H9 (cell line): ENCODE measurements around the gene ZBED2. TPM values are rescaled to one million over a fixed set of nuclear protein-coding genes. Genes with fewer than 3 reads are reported as not detected.

Experiments
- DNase-seq: peaks from one replicate; pipeline ENCODE4 v3.0.0-alpha.2; 2017
- H2AFZ ChIP-seq: one replicate; pipeline ENCODE4 v1.6.1; 2013; ENCODE audit warnings: mild to moderate bottlenecking, low read length, control low read depth, moderate library complexity
- H2AK5ac ChIP-seq: 2 replicates; pipeline ENCODE4 v1.6.1; 2013; ENCODE audit warnings: low read length, control low read depth, mixed read lengths; ENCODE audit not compliant: insufficient read length
- H2BK120ac ChIP-seq: one replicate; pipeline ENCODE4 v1.6.1; 2013; ENCODE audit warnings: low read depth, mild to moderate bottlenecking, low read length, control low read depth, inconsistent platforms; ENCODE audit not compliant: poor library complexity, severe bottlenecking
- H2BK12ac ChIP-seq: 2 replicates; pipeline ENCODE4 v1.6.1; 2013; ENCODE audit warnings: low read length, control low read depth, mixed read lengths, low read depth; ENCODE audit not compliant: insufficient read length
- H2BK15ac ChIP-seq: 2 replicates; pipeline ENCODE4 v1.6.1; 2013; ENCODE audit warnings: low read depth, low read length, control low read depth
- H2BK20ac ChIP-seq: one replicate; pipeline ENCODE4 v1.6.1; 2013; ENCODE audit warnings: low read depth, mild to moderate bottlenecking, low read length, control low read depth, inconsistent platforms; ENCODE audit not compliant: poor library complexity, severe bottlenecking
- H2BK5ac ChIP-seq: 2 replicates; pipeline ENCODE4 v1.6.1; 2013; ENCODE audit warnings: low read length, control low read depth, mixed read lengths; ENCODE audit not compliant: insufficient read length
- H3K14ac ChIP-seq: 2 replicates; pipeline ENCODE4 v1.6.1; 2013; ENCODE audit warnings: low read length, control low read depth; ENCODE audit not compliant: insufficient read depth
- H3K18ac ChIP-seq: 2 replicates; pipeline ENCODE4 v1.6.1; 2013; ENCODE audit warnings: low read depth, mild to moderate bottlenecking, mixed read lengths, low read length, control low read depth; ENCODE audit not compliant: insufficient read length
- H3K23ac ChIP-seq: 2 replicates; pipeline ENCODE4 v1.6.1; 2013; ENCODE audit warnings: low read length, control low read depth, mixed read lengths, low read depth; ENCODE audit not compliant: insufficient read length
- H3K23me2 ChIP-seq: 2 replicates; pipeline ENCODE4 v1.6.1; 2013; ENCODE audit warnings: low read depth, mild to moderate bottlenecking, mixed read lengths, low read length, control low read depth; ENCODE audit not compliant: insufficient read length, poor library complexity, severe bottlenecking
- H3K27ac ChIP-seq: 2 replicates; pipeline ENCODE4 v1.5.1; 2013; ENCODE audit warnings: low read length, control low read depth, mixed read lengths, low read depth; ENCODE audit not compliant: insufficient read length
- H3K27me3 ChIP-seq: 2 replicates; pipeline ENCODE4 v1.6.1; 2013; ENCODE audit warnings: low read length, control low read depth, inconsistent platforms; ENCODE audit not compliant: insufficient read depth
- H3K4ac ChIP-seq: 2 replicates; pipeline ENCODE4 v1.6.1; 2013; ENCODE audit warnings: low read depth, mild to moderate bottlenecking, control low read depth, inconsistent platforms, low read length, moderate library complexity
- H3K4me1 ChIP-seq: 2 replicates; pipeline ENCODE4 v1.6.1; 2013; ENCODE audit warnings: low read length, control low read depth, inconsistent platforms; ENCODE audit not compliant: insufficient read depth
- H3K4me2 ChIP-seq: 2 replicates; pipeline ENCODE4 v1.6.1; 2013; ENCODE audit warnings: low read length, control low read depth, mixed read lengths; ENCODE audit not compliant: insufficient read length, insufficient read depth
- H3K56ac ChIP-seq: 2 replicates; pipeline ENCODE4 v1.6.1; 2013; ENCODE audit warnings: low read depth, mild to moderate bottlenecking, mixed read lengths, low read length, control low read depth; ENCODE audit not compliant: insufficient read length
- H3K79me1 ChIP-seq: 2 replicates; pipeline ENCODE4 v1.6.1; 2013; ENCODE audit warnings: low read depth, mild to moderate bottlenecking, moderate library complexity, low read length, control low read depth, inconsistent platforms; ENCODE audit not compliant: insufficient read depth, poor library complexity, severe bottlenecking
- H3K79me2 ChIP-seq: 2 replicates; pipeline ENCODE4 v1.6.1; 2013; ENCODE audit warnings: low read length, control low read depth, inconsistent platforms; ENCODE audit not compliant: insufficient read depth
- H3K9ac ChIP-seq: 2 replicates; pipeline ENCODE4 v1.6.1; 2013; ENCODE audit warnings: low read length, control low read depth, mixed read lengths; ENCODE audit not compliant: insufficient read length; ENCODE audit errors: extremely low read depth
- H3K9me3 ChIP-seq: one replicate; pipeline ENCODE4 v1.6.1; 2013; ENCODE audit warnings: low read depth, low read length, inconsistent platforms; ENCODE audit not compliant: control insufficient read depth
- H3T11ph ChIP-seq: one replicate; pipeline ENCODE4 v1.6.1; 2013; ENCODE audit warnings: mild to moderate bottlenecking, low read length, control low read depth, inconsistent platforms
- H4K20me1 ChIP-seq: one replicate; pipeline ENCODE4 v1.6.1; 2013; ENCODE audit not compliant: control insufficient read depth, insufficient read length, insufficient read depth
- H4K5ac ChIP-seq: 2 replicates; pipeline ENCODE4 v1.6.1; 2013; ENCODE audit warnings: low read depth, mild to moderate bottlenecking, mixed read lengths, low read length, control low read depth; ENCODE audit not compliant: insufficient read length
- H4K8ac ChIP-seq: replicated peaks from 2 replicates; pipeline ENCODE4 v1.6.1; 2013; ENCODE audit warnings: low read length, control low read depth, mixed read lengths, low read depth; ENCODE audit not compliant: insufficient read length
- H4K91ac ChIP-seq: 2 replicates; pipeline ENCODE4 v1.6.1; 2013; ENCODE audit warnings: low read depth, mild to moderate bottlenecking, moderate library complexity, mixed read lengths, low read length, control low read depth; ENCODE audit not compliant: insufficient read length
- H3K27ac Mint-ChIP-seq, 3 experiments: 2 replicates in 2 of 3; 3 replicates in 1 of 3; pipeline ENCODE4 v1.8.0; 2020 to 2021; ENCODE audit warnings: mixed read lengths in 3 of 3, mild to moderate bottlenecking in 1 of 3, moderate library complexity in 1 of 3
- H3K27me3 Mint-ChIP-seq: 2 replicates; pipeline ENCODE4 v1.8.0; 2021; ENCODE audit warnings: low read depth, mild to moderate bottlenecking, moderate library complexity, mixed read lengths
- H3K36me3 Mint-ChIP-seq, 3 experiments: 2 replicates in 2 of 3; 3 replicates in 1 of 3; pipeline ENCODE4 v1.8.0; 2020 to 2021; ENCODE audit warnings: low read depth in 3 of 3, mixed read lengths in 3 of 3; ENCODE audit not compliant: insufficient read depth in 1 of 3
- H3K4me1 Mint-ChIP-seq, 2 experiments: 2 replicates each; pipeline ENCODE4 v1.8.0; 2020; ENCODE audit warnings: mixed read lengths in 2 of 2
- H3K4me3 Mint-ChIP-seq, 2 experiments: 2 replicates in 1 of 2; 3 replicates in 1 of 2; pipeline ENCODE4 v1.8.0; 2020 to 2021; ENCODE audit warnings: mild to moderate bottlenecking in 2 of 2, mixed read lengths in 2 of 2, moderate library complexity in 1 of 2
- H3K9me3 Mint-ChIP-seq, 2 experiments: 2 replicates in 1 of 2; 3 replicates in 1 of 2; pipeline ENCODE4 v1.8.0; 2020; ENCODE audit warnings: mild to moderate bottlenecking in 2 of 2, mixed read lengths in 2 of 2, moderate library complexity in 1 of 2
- CTCF ChIP-seq: fragments of 200-600 bp; sonication (generic); conservative IDR thresholded peaks from 3 replicates; pipeline ENCODE4 v1.8.0; 2021; ENCODE audit warnings: antibody characterized with exemption, mild to moderate bottlenecking
- total RNA-seq: library from RNA; stranded (reverse); gene quantifications from 2 replicates; pipeline ENCODE4 v1.2.1, GENCODE V29; 2021

The ZBED2 gene
- total RNA-seq, 1 experiment from 2014 or later: not detected

DNA sequence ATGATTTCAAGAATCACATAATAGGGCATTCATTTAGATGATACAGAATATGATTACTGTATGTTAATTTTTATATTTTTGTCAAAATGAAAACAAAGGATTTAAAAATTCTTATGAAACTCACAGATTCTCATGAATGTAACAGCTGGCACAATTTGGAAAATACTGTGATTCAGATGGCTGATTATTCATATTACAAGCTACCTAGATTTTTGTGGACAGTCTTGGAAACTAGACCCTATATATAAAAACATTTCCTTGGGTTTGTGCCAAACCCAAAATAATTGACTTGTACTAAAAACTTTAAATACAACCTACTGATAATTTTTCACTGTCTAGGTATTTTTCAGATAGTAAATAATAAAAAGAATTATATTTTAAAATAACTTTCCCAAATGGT, 26.2 kb downstream of the ZBED2 start:
- Histone ChIP-seq H3K27ac (no peak overlapping the region), H3K4me1 (no peaks in the 10 kb centered on the region), H3K4me2 (no peak overlapping the region), H2BK5ac (no peak overlapping the region), H3K79me2 (no peaks in the 10 kb centered on the region), H4K91ac (no peak overlapping the region), H3K9ac (no peak overlapping the region), H3K9me3 (no peaks in the 10 kb centered on the region), H2BK12ac (no peak overlapping the region), H2AFZ (no peak overlapping the region), H3K79me1 (no peaks in the 10 kb centered on the region), H3K56ac (no peak overlapping the region), H2BK120ac (no peak overlapping the region), H2AK5ac (no peak overlapping the region), H4K5ac (no peak overlapping the region), H3K4ac (no peak overlapping the region), H2BK15ac (no peak overlapping the region), H3T11ph (no peak overlapping the region), H2BK20ac (no peak overlapping the region), H3K23me2 (no peaks in the 10 kb centered on the region), H4K8ac (no peak overlapping the region), H3K23ac (no peak overlapping the region), H3K18ac (no peak overlapping the region), H4K20me1 (no peaks in the 10 kb centered on the region), H3K14ac (no peak overlapping the region), H3K27me3 (no peaks in the 10 kb centered on the region)
- DNase-seq: no peak
- no peaks in the 10 kb centered on the region for H3K27me3 Mint-ChIP-seq
- no peaks in the 10 kb centered on the region for H3K9me3 Mint-ChIP-seq
- H3K27ac Mint-ChIP-seq: no peak overlapping the region
- no peak for TF ChIP-seq CTCF
- H3K4me1 Mint-ChIP-seq: no peaks in the 10 kb centered on the region
- no peaks in the 10 kb centered on the region for H3K36me3 Mint-ChIP-seq
- H3K4me3 Mint-ChIP-seq: no peak overlapping the region
